ENCODE results near the gene INTS11. TPM values are rescaled to one million over a fixed set of nuclear protein-coding genes. Genes with fewer than 3 reads are reported as not detected.

The INTS11 gene
- total and polyA plus RNA-seq, 9 of the 15 experiments (the other 6 are each of a cell fraction or from before 2014, with no cell fraction given) = 3.6 to 183 (median 110) TPM

GRCh38 chr1:1302951-1303509 lies 21.4 kb downstream of the INTS11 start (continued):
- TF ChIP-seq, protein P1, sequence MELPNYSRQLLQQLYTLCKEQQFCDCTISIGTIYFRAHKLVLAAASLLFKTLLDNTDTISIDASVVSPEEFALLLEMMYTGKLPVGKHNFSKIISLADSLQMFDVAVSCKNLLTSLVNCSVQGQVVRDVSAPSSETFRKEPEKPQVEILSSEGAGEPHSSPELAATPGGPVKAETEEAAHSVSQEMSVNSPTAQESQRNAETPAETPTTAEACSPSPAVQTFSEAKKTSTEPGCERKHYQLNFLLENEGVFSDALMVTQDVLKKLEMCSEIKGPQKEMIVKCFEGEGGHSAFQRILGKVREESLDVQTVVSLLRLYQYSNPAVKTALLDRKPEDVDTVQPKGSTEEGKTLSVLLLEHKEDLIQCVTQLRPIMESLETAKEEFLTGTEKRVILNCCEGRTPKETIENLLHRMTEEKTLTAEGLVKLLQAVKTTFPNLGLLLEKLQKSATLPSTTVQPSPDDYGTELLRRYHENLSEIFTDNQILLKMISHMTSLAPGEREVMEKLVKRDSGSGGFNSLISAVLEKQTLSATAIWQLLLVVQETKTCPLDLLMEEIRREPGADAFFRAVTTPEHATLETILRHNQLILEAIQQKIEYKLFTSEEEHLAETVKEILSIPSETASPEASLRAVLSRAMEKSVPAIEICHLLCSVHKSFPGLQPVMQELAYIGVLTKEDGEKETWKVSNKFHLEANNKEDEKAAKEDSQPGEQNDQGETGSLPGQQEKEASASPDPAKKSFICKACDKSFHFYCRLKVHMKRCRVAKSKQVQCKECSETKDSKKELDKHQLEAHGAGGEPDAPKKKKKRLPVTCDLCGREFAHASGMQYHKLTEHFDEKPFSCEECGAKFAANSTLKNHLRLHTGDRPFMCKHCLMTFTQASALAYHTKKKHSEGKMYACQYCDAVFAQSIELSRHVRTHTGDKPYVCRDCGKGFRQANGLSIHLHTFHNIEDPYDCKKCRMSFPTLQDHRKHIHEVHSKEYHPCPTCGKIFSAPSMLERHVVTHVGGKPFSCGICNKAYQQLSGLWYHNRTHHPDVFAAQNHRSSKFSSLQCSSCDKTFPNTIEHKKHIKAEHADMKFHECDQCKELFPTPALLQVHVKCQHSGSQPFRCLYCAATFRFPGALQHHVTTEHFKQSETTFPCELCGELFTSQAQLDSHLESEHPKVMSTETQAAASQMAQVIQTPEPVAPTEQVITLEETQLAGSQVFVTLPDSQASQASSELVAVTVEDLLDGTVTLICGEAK (IDR thresholded peaks at IDR 0.05) = no peak
- TF ChIP-seq, protein P1 (CRISPR knock-in tag; IDR thresholded peaks at IDR 0.05) = no peak

Measured in K562 (cell line).